Measurements from ENCODE around the gene CLEC2B. TPM values are rescaled to one million over a fixed set of nuclear protein-coding genes. Genes with fewer than 3 reads are reported as not detected.

The CLEC2B gene
- total RNA-seq, 6 donors from 2014 or later: 8.4 to 37.8 (median 25.7) TPM

DNA sequence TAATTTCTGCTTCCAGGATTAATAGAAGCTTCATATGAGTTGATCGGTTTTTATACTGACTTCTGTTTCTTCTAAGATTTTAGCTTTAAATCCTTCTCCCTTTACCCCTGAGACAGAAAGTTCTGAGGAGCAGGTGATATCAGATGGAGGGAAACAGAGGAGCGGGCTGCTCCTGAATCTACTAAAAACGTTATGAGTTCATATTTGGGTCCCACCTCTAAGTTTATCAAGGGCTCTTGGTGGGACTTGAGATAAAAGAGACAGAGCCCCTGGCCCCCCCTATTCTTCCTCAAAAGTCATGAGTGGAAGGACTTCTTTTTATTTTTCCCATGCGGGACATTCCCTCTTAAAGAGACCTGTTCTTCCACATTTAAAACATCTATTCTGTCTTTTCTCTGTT is 39.2 kb upstream of the CLEC2B start:
- H3K4me1 ChIP-seq: no peaks in the 10 kb centered on the region
- 72 to 88% methylated on average over 4 of the region's 4 CpGs for WGBS, 2 donors
- ATAC-seq (ENCODE audit: low FRiP score in 2 of 2) (no peak), DNase-seq (no peak)
- H3K27ac ChIP-seq: no peak overlapping the region
- no peaks in the 10 kb centered on the region for H3K36me3 ChIP-seq
- H3K4me3 ChIP-seq: no peak overlapping the region
- TF ChIP-seq, protein P1, sequence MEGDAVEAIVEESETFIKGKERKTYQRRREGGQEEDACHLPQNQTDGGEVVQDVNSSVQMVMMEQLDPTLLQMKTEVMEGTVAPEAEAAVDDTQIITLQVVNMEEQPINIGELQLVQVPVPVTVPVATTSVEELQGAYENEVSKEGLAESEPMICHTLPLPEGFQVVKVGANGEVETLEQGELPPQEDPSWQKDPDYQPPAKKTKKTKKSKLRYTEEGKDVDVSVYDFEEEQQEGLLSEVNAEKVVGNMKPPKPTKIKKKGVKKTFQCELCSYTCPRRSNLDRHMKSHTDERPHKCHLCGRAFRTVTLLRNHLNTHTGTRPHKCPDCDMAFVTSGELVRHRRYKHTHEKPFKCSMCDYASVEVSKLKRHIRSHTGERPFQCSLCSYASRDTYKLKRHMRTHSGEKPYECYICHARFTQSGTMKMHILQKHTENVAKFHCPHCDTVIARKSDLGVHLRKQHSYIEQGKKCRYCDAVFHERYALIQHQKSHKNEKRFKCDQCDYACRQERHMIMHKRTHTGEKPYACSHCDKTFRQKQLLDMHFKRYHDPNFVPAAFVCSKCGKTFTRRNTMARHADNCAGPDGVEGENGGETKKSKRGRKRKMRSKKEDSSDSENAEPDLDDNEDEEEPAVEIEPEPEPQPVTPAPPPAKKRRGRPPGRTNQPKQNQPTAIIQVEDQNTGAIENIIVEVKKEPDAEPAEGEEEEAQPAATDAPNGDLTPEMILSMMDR (IDR thresholded peaks at IDR 0.05): no peak
- TF ChIP-seq EP300 (IDR thresholded peaks at IDR 0.05) (no peak), POLR2AphosphoS5 (IDR thresholded peaks at IDR 0.05) (no peak), POLR2A (IDR thresholded peaks at IDR 0.05) (no peak)
- no peaks in the 10 kb centered on the region for H3K27me3 ChIP-seq
- peaks cover 7 to 26% (median 25%) of the 10 kb centered on the region in 4 donors for H3K9me3 ChIP-seq

DNA sequence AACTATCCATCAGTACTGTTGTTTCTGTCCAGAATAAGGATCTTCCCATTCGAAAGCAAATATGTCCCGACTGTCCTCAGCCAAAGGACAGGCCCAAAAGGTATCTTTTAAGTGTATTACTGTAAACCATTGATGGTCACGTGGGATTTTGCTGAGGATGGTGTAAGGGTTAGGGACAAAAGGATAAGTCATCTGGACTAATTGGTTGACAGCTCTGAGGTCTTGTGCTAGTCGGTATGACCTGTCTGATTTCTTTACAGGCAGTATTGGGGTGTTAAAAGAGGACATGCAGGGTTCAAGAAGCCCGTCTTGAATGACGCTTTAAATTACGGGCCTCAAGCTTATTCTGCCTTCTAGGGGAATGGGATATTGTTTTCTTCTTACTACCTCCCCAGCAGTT is 38.6 kb upstream of the CLEC2B start:
- H3K9me3 ChIP-seq: peaks cover 7 to 29% (median 28%) of the 10 kb centered on the region in 4 donors

GRCh38 chr12:9906873-9907272 is 37.7 kb upstream of the CLEC2B start:
- ATAC-seq (ENCODE audit: low FRiP score in 2 of 2): no peak
- WGBS, 2 donors: 54 to 75% methylated on average over 2 of the region's 2 CpGs

More for the DNA sequence above, 38.6 kb upstream of the CLEC2B start:
- Histone ChIP-seq H3K36me3 (no peaks in the 10 kb centered on the region), H3K27me3 (no peaks in the 10 kb centered on the region), H3K27ac (no peak overlapping the region), H3K4me1 (no peaks in the 10 kb centered on the region), H3K4me3 (no peak overlapping the region)
- DNase-seq: no peak
- WGBS, 2 donors: 93% methylated on average over 7 of the region's 7 CpGs
- no peak for ATAC-seq (ENCODE audit: low FRiP score in 2 of 2)
- no peak for TF ChIP-seq POLR2AphosphoS5 (IDR thresholded peaks at IDR 0.05)
- TF ChIP-seq, protein P1 (IDR thresholded peaks at IDR 0.05): no peak
- TF ChIP-seq POLR2A (IDR thresholded peaks at IDR 0.05): no peak
- TF ChIP-seq EP300 (IDR thresholded peaks at IDR 0.05): no peak

DNA sequence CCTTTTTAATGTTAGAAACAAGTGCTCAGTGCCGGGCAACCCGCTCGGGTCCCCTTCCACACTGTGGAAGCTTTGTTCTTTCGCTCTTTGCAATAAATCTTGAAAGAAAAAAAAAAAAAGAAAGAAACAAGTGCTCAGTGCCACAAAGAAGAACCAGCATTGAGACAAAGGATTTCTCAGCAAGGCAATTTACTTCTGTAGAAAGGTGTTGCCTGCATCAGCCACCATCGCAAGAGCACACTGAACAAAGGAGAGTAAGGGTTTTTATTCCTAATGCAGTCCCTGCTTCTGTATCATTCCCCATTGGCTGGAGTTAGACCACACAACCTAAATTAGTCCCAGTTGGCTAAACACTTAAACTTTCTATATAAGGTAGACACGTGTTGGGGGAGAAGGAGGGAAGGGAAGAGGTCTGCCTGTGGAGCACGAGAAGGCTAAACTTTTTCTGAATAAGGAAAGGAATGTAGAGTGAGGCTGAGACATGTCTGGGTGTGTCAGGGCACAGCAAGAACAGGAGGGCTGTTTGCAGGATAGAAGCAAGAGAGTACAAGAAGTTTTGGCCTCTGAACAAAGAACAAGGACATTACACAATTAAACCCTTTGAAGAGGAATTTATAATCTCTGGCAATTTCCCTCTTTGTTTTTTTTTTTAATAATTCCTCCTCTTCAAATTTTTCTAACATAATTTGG is 33.5 kb upstream of the CLEC2B start:
- no peaks in the 10 kb centered on the region for H3K36me3 ChIP-seq
- H3K4me1 ChIP-seq: no peaks in the 10 kb centered on the region
- no peak for TF ChIP-seq POLR2A (IDR thresholded peaks at IDR 0.05)
- TF ChIP-seq EP300 (IDR thresholded peaks at IDR 0.05): no peak
- no peak for TF ChIP-seq POLR2AphosphoS5 (IDR thresholded peaks at IDR 0.05)
- TF ChIP-seq, protein P1 (IDR thresholded peaks at IDR 0.05): no peak
- 88 to 92% methylated on average over 7 of the region's 7 CpGs for WGBS, 2 donors
- H3K27me3 ChIP-seq: no peaks in the 10 kb centered on the region
- ATAC-seq (ENCODE audit: low FRiP score in 2 of 2) (no peak), DNase-seq (no peak)
- no peak overlapping the region for H3K4me3 ChIP-seq
- H3K27ac ChIP-seq: no peak overlapping the region
- peaks cover 0 to 16% (median 5%) of the 10 kb centered on the region in 4 donors for H3K9me3 ChIP-seq

More at GRCh38 chr12:9906873-9907272, 37.7 kb upstream of the CLEC2B start:
- Histone ChIP-seq H3K9me3 (peaks cover 7 to 33% (median 26%) of the 10 kb centered on the region in 4 donors), H3K27me3 (no peaks in the 10 kb centered on the region), H3K4me1 (no peaks in the 10 kb centered on the region), H3K4me3 (no peak overlapping the region), H3K27ac (no peak overlapping the region), H3K36me3 (no peaks in the 10 kb centered on the region)
- no peak for DNase-seq
- TF ChIP-seq, protein P1 (IDR thresholded peaks at IDR 0.05): no peak
- TF ChIP-seq POLR2A (IDR thresholded peaks at IDR 0.05): no peak
- no peak for TF ChIP-seq POLR2AphosphoS5 (IDR thresholded peaks at IDR 0.05)
- TF ChIP-seq EP300 (IDR thresholded peaks at IDR 0.05): no peak

DNA sequence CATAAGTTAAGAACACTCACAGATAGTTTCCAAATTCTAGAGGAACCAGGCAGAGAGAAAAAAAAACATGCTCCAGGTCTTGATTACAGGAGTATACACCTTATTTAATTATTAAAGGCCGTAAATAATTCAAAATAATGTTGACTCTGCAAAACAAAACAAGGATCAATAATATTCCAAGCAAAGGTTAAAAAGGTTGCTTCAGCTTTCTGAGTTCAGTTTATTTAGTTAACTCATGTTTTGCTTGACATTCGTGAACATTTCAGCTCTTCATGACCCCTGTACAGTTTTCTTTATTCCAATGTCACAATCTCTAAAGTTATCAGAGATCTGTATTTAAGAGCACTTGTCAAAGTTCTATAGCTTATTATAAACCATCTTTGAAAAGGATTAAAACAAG is 31.8 kb upstream of the CLEC2B start:
- Histone ChIP-seq H3K4me3 (no peak overlapping the region), H3K4me1 (no peaks in the 10 kb centered on the region), H3K27ac (no peak overlapping the region), H3K9me3 (peaks cover 0 to 16% (median 5%) of the 10 kb centered on the region in 4 donors), H3K36me3 (no peaks in the 10 kb centered on the region), H3K27me3 (no peaks in the 10 kb centered on the region)
- WGBS, 2 donors: 65 to 76% methylated on average over 2 of the region's 2 CpGs
- no peak for TF ChIP-seq POLR2AphosphoS5 (IDR thresholded peaks at IDR 0.05)
- no peak for TF ChIP-seq EP300 (IDR thresholded peaks at IDR 0.05)
- TF ChIP-seq, protein P1 (IDR thresholded peaks at IDR 0.05): no peak
- no peak for TF ChIP-seq POLR2A (IDR thresholded peaks at IDR 0.05)
- DNase-seq (no peak), ATAC-seq (ENCODE audit: low FRiP score in 2 of 2) (no peak)
